Measurements from ENCODE around the gene RPS6KA5.
"Not testable (repeated sequence)": the region's sequence is repeated elsewhere in the genome, so short reads cannot be mapped to it uniquely, and the experiment has no call there.

Gene RPS6KA5

GRCh38 chr14:90857866-90858265 lies 202.6 kb downstream of the RPS6KA5 start:
- CTCF ChIA-PET: interaction anchor here (1.8 kb wide), 1 partner anchor 9 kb away, joined by 5 read pairs; no protein-coding TSS in a partner anchor
- no peak for DNase-seq (ENCODE audit: extremely low spot score)
- POLR2A ChIA-PET: no interaction called here
- TF ChIP-seq CTCF (IDR thresholded peaks at IDR 0.05; ENCODE audit: control extremely low read depth, extremely low read depth, low read depth, missing control alignments): no peak

GRCh38 chr14:90856115-90856514 lies 204.3 kb downstream of the RPS6KA5 start:
- CTCF ChIA-PET: interaction anchor here (1.0 to 2.3 kb wide), 3 partner anchors 8 to 97 kb away, joined by 3 to 6 read pairs (median 5); no protein-coding TSS in a partner anchor
- POLR2A ChIA-PET: interaction anchor here (0.7 kb wide), 1 partner anchor 127 kb away, joined by 6 read pairs; no protein-coding TSS in a partner anchor

GRCh38 chr14:90853116-90853515 lies 207.3 kb downstream of the RPS6KA5 start:
- ChIA-PET CTCF (no interaction called here), POLR2A (no interaction called here)
- no peak for TF ChIP-seq CTCF (IDR thresholded peaks at IDR 0.05; ENCODE audit: control extremely low read depth, extremely low read depth, low read depth, missing control alignments)
- no peak for DNase-seq (ENCODE audit: extremely low spot score)

More at GRCh38 chr14:90856115-90856514, 204.3 kb downstream of the RPS6KA5 start:
- not testable (repeated sequence) for DNase-seq (ENCODE audit: extremely low spot score)

- TF ChIP-seq CTCF (IDR thresholded peaks at IDR 0.05; ENCODE audit: control extremely low read depth, extremely low read depth, low read depth, missing control alignments): no peak
- CTCF ChIA-PET: no interaction called here
- POLR2A ChIA-PET: no interaction called here
- no peak for DNase-seq (ENCODE audit: extremely low spot score)
Measured at GRCh38 chr14:90851327-90852036, 209.0 kb downstream of the RPS6KA5 start.

GRCh38 chr14:90850487-90850886 lies 210.0 kb downstream of the RPS6KA5 start:
- ChIA-PET POLR2A (no interaction called here), CTCF (no interaction called here)
- TF ChIP-seq CTCF (IDR thresholded peaks at IDR 0.05; ENCODE audit: control extremely low read depth, extremely low read depth, low read depth, missing control alignments): no peak
- no peak for DNase-seq (ENCODE audit: extremely low spot score)

- CTCF ChIA-PET: interaction anchor here (1.3 kb wide), 1 partner anchor 9 kb away, joined by 5 read pairs; no protein-coding TSS in a partner anchor
- POLR2A ChIA-PET: no interaction called here
- DNase-seq (ENCODE audit: extremely low spot score): no peak
- no peak for TF ChIP-seq CTCF (IDR thresholded peaks at IDR 0.05; ENCODE audit: control extremely low read depth, extremely low read depth, low read depth, missing control alignments)
Measured at GRCh38 chr14:90849787-90850444, 210.5 kb downstream of the RPS6KA5 start.
